ENCODE results near the gene MFSD11. TPM values are rescaled to one million over a fixed set of nuclear protein-coding genes. Genes with fewer than 3 reads are reported as not detected.
"Not testable (repeated sequence)": the region's sequence is repeated elsewhere in the genome, so short reads cannot be mapped to it uniquely, and the experiment has no call there.

MFSD11 gene
- total RNA-seq, 1 experiment from 2014 or later: 24.9 TPM

GRCh38 chr17:76731800-76732733 is 5.9 kb upstream of the MFSD11 start:
- TF ChIP-seq SRF (IDR thresholded peaks at IDR 0.05; ENCODE audit: low read depth) (0 out of 2 replicates have a peak, but pooled peaks have one; percentile 26), POLR2AphosphoS5 (IDR thresholded peaks at IDR 0.05; ENCODE audit: low read depth, low read length) (peak; percentile 42; the same call in 1 of the 2 replicates), JUND (IDR thresholded peaks at IDR 0.05) (0 out of 2 replicates have a peak, but pooled peaks have one; percentile 0), POLR2A (IDR thresholded peaks at IDR 0.05; ENCODE audit: borderline replicate concordance, extremely low read depth, insufficient read depth, insufficient read length) (peak; percentile 7)
- H3K9ac ChIP-seq (ENCODE audit: low read length); H2AFZ ChIP-seq (ENCODE audit: low read depth, low read length, poor library complexity, severe bottlenecking); H3K27me3 ChIP-seq (ENCODE audit: insufficient read depth, low read length); H3K27ac ChIP-seq (ENCODE audit: low read depth, low read length); RAD21 ChIA-PET (ENCODE audit: low non-redundant PET in 1 of 2, low total read pairs in 2 of 2, uncharacterized antibody in 2 of 2, unreplicated experiment in 2 of 2); H3K4me3 ChIP-seq (replicated peaks in 1 of 2; ENCODE audit: low read depth in 1 of 2, low read length in 2 of 2); H3K9me2 ChIP-seq (ENCODE audit: insufficient read depth); H3K9me3 ChIP-seq (ENCODE audit: control insufficient read depth in 1 of 2, insufficient read depth in 1 of 2, low read depth in 1 of 2, low read length in 2 of 2); H3K4me2 ChIP-seq (ENCODE audit: low read length); DNase-seq (ENCODE audit: low read depth, low spot score); ATAC-seq; BruUV-seq (replicated peaks); intact Hi-C loops (cut with micrococcal nuclease): not testable (repeated sequence)
- Histone ChIP-seq H3K79me2 (ENCODE audit: insufficient read depth, low read length) (peaks cover 96% of the 10 kb centered on the region), H4K20me1 (ENCODE audit: insufficient read depth) (peaks cover 46% of the 10 kb centered on the region), H3K4me1 (ENCODE audit: control insufficient read depth in 1 of 2, insufficient read depth in 2 of 2, low read length in 2 of 2) (peaks cover 16 to 30% of the 10 kb centered on the region in 2 experiments), H3K36me3 (ENCODE audit: control insufficient read depth in 1 of 2, insufficient read depth in 2 of 2, low read length in 2 of 2) (peaks cover 39 to 57% of the 10 kb centered on the region in 2 experiments)
- CTCF ChIA-PET: interaction anchor here (1.4 kb wide), 1 partner anchor 324 kb away, joined by 3 read pairs; no protein-coding TSS in a partner anchor
- POLR2A ChIA-PET: interaction anchor here (0.8 to 1.5 kb wide), 3 partner anchors 14 to 278 kb away, joined by 3 to 5 read pairs (median 3); no protein-coding TSS in a partner anchor

GRCh38 chr17:76732734-76733617 is 4.9 kb upstream of the MFSD11 start:
- H2AFZ ChIP-seq (ENCODE audit: low read depth, low read length, poor library complexity, severe bottlenecking): no peak overlapping the region
- peaks cover 39 to 52% of the 10 kb centered on the region in 2 experiments for H3K36me3 ChIP-seq (ENCODE audit: control insufficient read depth in 1 of 2, insufficient read depth in 2 of 2, low read length in 2 of 2)
- intact Hi-C loops (cut with micrococcal nuclease): no loop called here
- H3K9me2 ChIP-seq (ENCODE audit: insufficient read depth): no peaks in the 10 kb centered on the region
- no peaks in the 10 kb centered on the region for H3K27me3 ChIP-seq (ENCODE audit: insufficient read depth, low read length)
- peak overlapping the region; percentile 1; the same call in 1 of the 2 replicates for H3K4me2 ChIP-seq (ENCODE audit: low read length)
- peaks cover 39% of the 10 kb centered on the region for H4K20me1 ChIP-seq (ENCODE audit: insufficient read depth)
- 0 out of 2 replicates have a peak overlapping the region, but pooled peaks have one; percentile 1 for H3K9ac ChIP-seq (ENCODE audit: low read length)
- peaks cover 87% of the 10 kb centered on the region for H3K79me2 ChIP-seq (ENCODE audit: insufficient read depth, low read length)
- RAD21 ChIA-PET (ENCODE audit: low non-redundant PET in 1 of 2, low total read pairs in 2 of 2, uncharacterized antibody in 2 of 2, unreplicated experiment in 2 of 2): no interaction called here
- BruUV-seq (replicated peaks): no TSS peak
- DNase-seq (ENCODE audit: low read depth, low spot score) (no peak), ATAC-seq (no peak)
- 0 out of 2 replicates have a peak, but pooled peaks have one; percentile 18 for TF ChIP-seq JUND (IDR thresholded peaks at IDR 0.05)
- peak; percentile 62 for TF ChIP-seq POLR2AphosphoS5 (IDR thresholded peaks at IDR 0.05; ENCODE audit: low read depth, low read length)
- TF ChIP-seq FOSL1 (IDR thresholded peaks at IDR 0.05; ENCODE audit: low read depth): 0 out of 2 replicates have a peak, but pooled peaks have one; percentile 10
- 0 out of 2 replicates have a peak, but pooled peaks have one; percentile 10 for TF ChIP-seq CEBPB (IDR thresholded peaks at IDR 0.05; ENCODE audit: low read depth)
- TF ChIP-seq ZBTB33 (IDR thresholded peaks at IDR 0.05; ENCODE audit: extremely low read depth, insufficient replicate concordance, low read length): no peak
- TF ChIP-seq SRF (IDR thresholded peaks at IDR 0.05; ENCODE audit: low read depth): 0 out of 2 replicates have a peak, but pooled peaks have one; percentile 8
- CTCF ChIA-PET: interaction anchor here (1.4 kb wide), 1 partner anchor 323 kb away, joined by 3 read pairs; no protein-coding TSS in a partner anchor
- POLR2A ChIA-PET: interaction anchor here (1.2 to 1.5 kb wide), 2 partner anchors 20 to 279 kb away, joined by 3 to 5 read pairs; no protein-coding TSS in a partner anchor
- H3K9me3 ChIP-seq (ENCODE audit: control insufficient read depth in 1 of 2, insufficient read depth in 1 of 2, low read depth in 1 of 2, low read length in 2 of 2): no peaks in the 10 kb centered on the region
- H3K4me3 ChIP-seq (replicated peaks in 1 of 2; ENCODE audit: low read depth in 1 of 2, low read length in 2 of 2): no peak overlapping the region
- H3K27ac ChIP-seq (ENCODE audit: low read depth, low read length): peak overlapping the region; percentile 9; the same call in 1 of the 2 replicates
- H3K4me1 ChIP-seq (ENCODE audit: control insufficient read depth in 1 of 2, insufficient read depth in 2 of 2, low read length in 2 of 2): peaks cover 11 to 26% of the 10 kb centered on the region in 2 experiments

Measured in HCT116 (cell line).